ENCODE measurements around the gene ARNT2.

ARNT2 gene

GRCh38 chr15:80464951-80465625 lies 60.9 kb downstream of the ARNT2 start:
- DNase-seq (ENCODE audit: insufficient read length, low spot score): no peak
- no peak for FAIRE-seq
- TF ChIP-seq CTCF (IDR thresholded peaks at IDR 0.05; ENCODE audit: insufficient read depth, missing control alignments): no peak

GRCh38 chr15:80465626-80466005 lies 61.4 kb downstream of the ARNT2 start:
- no peak for TF ChIP-seq CTCF (IDR thresholded peaks at IDR 0.05; ENCODE audit: insufficient read depth, missing control alignments)
- FAIRE-seq (no peak), DNase-seq (ENCODE audit: insufficient read length, low spot score) (no peak)

- no peak for FAIRE-seq
- DNase-seq (ENCODE audit: insufficient read length, low spot score): no peak
- no peak for TF ChIP-seq CTCF (IDR thresholded peaks at IDR 0.05; ENCODE audit: insufficient read depth, missing control alignments)
Observed at GRCh38 chr15:80466543-80466942, 62.4 kb downstream of the ARNT2 start.

GRCh38 chr15:80467311-80467714 lies 63.1 kb downstream of the ARNT2 start:
- FAIRE-seq (no peak), DNase-seq (ENCODE audit: insufficient read length, low spot score) (no peak)
- TF ChIP-seq CTCF (IDR thresholded peaks at IDR 0.05; ENCODE audit: insufficient read depth, missing control alignments): no peak

- FAIRE-seq (no peak), DNase-seq (ENCODE audit: insufficient read length, low spot score) (peak; percentile 55)
- TF ChIP-seq CTCF (IDR thresholded peaks at IDR 0.05; ENCODE audit: insufficient read depth, missing control alignments): no peak
Observed at GRCh38 chr15:80468796-80469195, 64.6 kb downstream of the ARNT2 start.

- FAIRE-seq: no peak
- no peak for TF ChIP-seq CTCF (IDR thresholded peaks at IDR 0.05; ENCODE audit: insufficient read depth, missing control alignments)
- no peak for DNase-seq (ENCODE audit: insufficient read length, low spot score)
Observed at GRCh38 chr15:80471881-80472280, 67.7 kb downstream of the ARNT2 start.

- DNase-seq (ENCODE audit: insufficient read length, low spot score) (no peak), FAIRE-seq (no peak)
- TF ChIP-seq CTCF (IDR thresholded peaks at IDR 0.05; ENCODE audit: insufficient read depth, missing control alignments): no peak
Observed at GRCh38 chr15:80473286-80474223, 69.4 kb downstream of the ARNT2 start.
